ENCODE data around the gene CYREN. TPM values are rescaled to one million over a fixed set of nuclear protein-coding genes. Genes with fewer than 3 reads are reported as not detected.

CYREN gene
- total and polyA plus RNA-seq, 4 donors, result 22.4 to 50.2 (median 39.7) TPM

DNA sequence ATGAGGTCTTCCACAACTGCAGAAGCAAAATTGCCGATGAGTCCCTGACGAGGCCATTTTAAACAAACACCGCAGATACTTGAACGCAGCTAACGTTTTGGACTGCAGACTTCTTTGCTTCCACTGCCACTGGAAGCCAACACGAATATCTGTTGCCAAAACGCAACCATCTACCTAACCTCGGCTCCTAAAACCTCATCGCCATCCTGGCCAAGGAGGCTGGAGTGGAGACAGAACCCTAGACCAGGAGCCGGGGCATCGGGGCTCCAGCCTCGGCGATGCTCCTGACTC lies 40.3 kb upstream of the CYREN start:
- Histone ChIP-seq H3K27me3 (ENCODE audit: control insufficient read depth in 3 of 3, insufficient read depth in 3 of 3, low read length in 2 of 3) (no peaks in the 10 kb centered on the region), H3K27ac (ENCODE audit: low read depth in 1 of 2, low read length in 1 of 2) (peak overlapping the region; percentile 68 to 100), H3K4me3 (peak overlapping the region; percentile 89), H3K36me3 (ENCODE audit: control insufficient read depth in 4 of 4, insufficient read depth in 4 of 4, low read length in 4 of 4) (peaks cover 0 to 13% (median 5%) of the 10 kb centered on the region in 4 donors), H3K4me1 (ENCODE audit: control insufficient read depth in 5 of 5, insufficient read depth in 5 of 5, low read length in 5 of 5) (peaks cover 0 to 31% (median 22%) of the 10 kb centered on the region in 5 donors), H3K9ac (ENCODE audit: insufficient read depth in 1 of 2, low read length in 2 of 2) (peak overlapping the region; percentile 96 to 97), H3K9me3 (ENCODE audit: control insufficient read depth in 4 of 4, insufficient read depth in 3 of 4, low read length in 3 of 4) (no peaks in the 10 kb centered on the region)
- ATAC-seq (ENCODE audit: insufficient read depth, low FRiP score), result no peak
- whole genome bisulfite sequencing, 2 donors, result 0 to 1% methylated on average over 13 of the region's 13 CpGs
- DNase-seq, result peak in 2 of 3 donors; percentile 58 to 76
- TF ChIP-seq, protein P1, sequence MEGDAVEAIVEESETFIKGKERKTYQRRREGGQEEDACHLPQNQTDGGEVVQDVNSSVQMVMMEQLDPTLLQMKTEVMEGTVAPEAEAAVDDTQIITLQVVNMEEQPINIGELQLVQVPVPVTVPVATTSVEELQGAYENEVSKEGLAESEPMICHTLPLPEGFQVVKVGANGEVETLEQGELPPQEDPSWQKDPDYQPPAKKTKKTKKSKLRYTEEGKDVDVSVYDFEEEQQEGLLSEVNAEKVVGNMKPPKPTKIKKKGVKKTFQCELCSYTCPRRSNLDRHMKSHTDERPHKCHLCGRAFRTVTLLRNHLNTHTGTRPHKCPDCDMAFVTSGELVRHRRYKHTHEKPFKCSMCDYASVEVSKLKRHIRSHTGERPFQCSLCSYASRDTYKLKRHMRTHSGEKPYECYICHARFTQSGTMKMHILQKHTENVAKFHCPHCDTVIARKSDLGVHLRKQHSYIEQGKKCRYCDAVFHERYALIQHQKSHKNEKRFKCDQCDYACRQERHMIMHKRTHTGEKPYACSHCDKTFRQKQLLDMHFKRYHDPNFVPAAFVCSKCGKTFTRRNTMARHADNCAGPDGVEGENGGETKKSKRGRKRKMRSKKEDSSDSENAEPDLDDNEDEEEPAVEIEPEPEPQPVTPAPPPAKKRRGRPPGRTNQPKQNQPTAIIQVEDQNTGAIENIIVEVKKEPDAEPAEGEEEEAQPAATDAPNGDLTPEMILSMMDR (IDR thresholded peaks at IDR 0.05; ENCODE audit: control extremely low read depth, extremely low read depth), result no peak

DNA sequence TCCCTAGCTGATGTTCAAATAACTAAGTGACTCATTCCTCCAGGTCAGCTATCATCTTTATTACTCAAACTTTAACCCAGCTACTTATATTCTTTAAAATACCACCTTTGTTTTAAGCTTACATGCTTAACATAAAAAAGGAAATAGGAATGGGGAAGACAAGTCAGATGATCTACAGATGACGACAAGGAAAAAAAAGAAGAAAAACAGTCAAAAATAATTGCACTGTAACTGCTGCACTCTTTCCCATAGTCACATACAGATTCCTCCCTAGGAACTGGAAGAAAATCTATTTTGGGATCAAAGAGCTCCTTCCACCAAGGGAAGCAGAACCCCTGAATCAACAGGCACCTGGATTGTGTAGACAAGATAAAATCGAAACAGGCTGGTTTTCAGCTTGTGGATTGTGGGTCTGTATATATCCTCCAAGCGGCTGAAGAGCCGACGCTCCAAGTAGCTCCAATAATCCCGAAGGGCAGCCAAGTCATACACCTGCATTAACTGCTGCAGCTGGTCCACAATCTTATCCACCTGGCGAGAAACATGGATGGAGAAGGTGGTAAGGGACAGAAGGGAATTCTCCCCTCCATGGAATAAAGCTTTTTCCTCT lies 38.8 kb upstream of the CYREN start:
- Histone ChIP-seq H3K36me3 (ENCODE audit: control insufficient read depth in 4 of 4, insufficient read depth in 4 of 4, low read length in 4 of 4) (peaks cover 2 to 17% (median 8%) of the 10 kb centered on the region in 4 donors), H3K4me3 (no peak overlapping the region), H3K27me3 (ENCODE audit: control insufficient read depth in 3 of 3, insufficient read depth in 3 of 3, low read length in 2 of 3) (no peaks in the 10 kb centered on the region), H3K9ac (ENCODE audit: insufficient read depth in 1 of 2, low read length in 2 of 2) (peak overlapping the region in 1 of 2 donors; percentile 15), H3K4me1 (ENCODE audit: control insufficient read depth in 5 of 5, insufficient read depth in 5 of 5, low read length in 5 of 5) (peaks cover 0 to 40% (median 32%) of the 10 kb centered on the region in 5 donors), H3K9me3 (ENCODE audit: control insufficient read depth in 4 of 4, insufficient read depth in 3 of 4, low read length in 3 of 4) (no peaks in the 10 kb centered on the region), H3K27ac (ENCODE audit: low read depth in 1 of 2, low read length in 1 of 2) (peak overlapping the region in 1 of 2 donors; percentile 5)
- 77 to 81% methylated on average over 7 of the region's 7 CpGs for WGBS, 2 donors
- DNase-seq, result no peak
- TF ChIP-seq, protein P1 (IDR thresholded peaks at IDR 0.05; ENCODE audit: control extremely low read depth, extremely low read depth), result no peak
- ATAC-seq (ENCODE audit: insufficient read depth, low FRiP score), result no peak

DNA sequence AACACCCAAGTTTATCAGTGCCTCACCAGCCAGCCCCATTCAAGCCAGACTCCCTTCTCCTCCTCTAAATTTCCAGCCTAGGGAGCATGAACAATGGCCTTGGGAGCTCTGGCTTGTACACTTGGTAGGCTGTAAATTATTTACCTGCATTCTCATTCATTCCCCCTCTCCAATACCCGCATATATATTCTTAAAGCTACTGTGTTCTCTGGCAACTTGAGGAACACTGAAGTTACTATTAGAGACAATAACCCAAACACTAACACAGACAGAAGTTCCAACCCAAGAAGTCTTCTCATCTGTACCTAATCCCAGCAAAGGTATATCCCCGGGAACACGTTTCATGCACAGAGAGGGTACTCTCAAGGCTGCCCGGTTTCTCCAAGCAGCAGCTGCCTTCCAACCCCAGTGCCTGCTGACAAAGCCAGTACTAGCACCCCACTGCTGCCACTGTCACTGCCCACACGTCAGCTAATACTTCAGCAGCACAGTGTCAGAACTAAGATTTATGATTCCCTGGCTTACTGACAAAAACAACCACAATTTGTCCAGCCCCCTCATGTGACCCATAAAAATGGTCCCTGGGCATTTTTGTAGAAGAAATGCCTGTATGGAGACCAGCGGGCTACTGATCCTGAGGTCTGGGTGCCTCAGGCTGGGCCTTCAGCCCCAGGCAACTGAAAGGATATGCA lies 37.7 kb upstream of the CYREN start:
- H3K27me3 ChIP-seq (ENCODE audit: control insufficient read depth in 3 of 3, insufficient read depth in 3 of 3, low read length in 2 of 3), result no peaks in the 10 kb centered on the region
- peak overlapping the region in 1 of 2 donors; percentile 76 for H3K27ac ChIP-seq (ENCODE audit: low read depth in 1 of 2, low read length in 1 of 2)
- no peak for ATAC-seq (ENCODE audit: insufficient read depth, low FRiP score)
- H3K4me1 ChIP-seq (ENCODE audit: control insufficient read depth in 5 of 5, insufficient read depth in 5 of 5, low read length in 5 of 5), result peaks cover 0 to 49% (median 42%) of the 10 kb centered on the region in 5 donors
- H3K4me3 ChIP-seq, result no peak overlapping the region
- WGBS, 2 donors, result 62 to 72% methylated on average over 6 of the region's 6 CpGs
- H3K9ac ChIP-seq (ENCODE audit: insufficient read depth in 1 of 2, low read length in 2 of 2), result no peak overlapping the region
- peak in 1 of 3 donors; percentile 16 for DNase-seq
- H3K9me3 ChIP-seq (ENCODE audit: control insufficient read depth in 4 of 4, insufficient read depth in 3 of 4, low read length in 3 of 4), result no peaks in the 10 kb centered on the region
- TF ChIP-seq, protein P1 (IDR thresholded peaks at IDR 0.05; ENCODE audit: control extremely low read depth, extremely low read depth), result no peak
- peaks cover 2 to 20% (median 11%) of the 10 kb centered on the region in 4 donors for H3K36me3 ChIP-seq (ENCODE audit: control insufficient read depth in 4 of 4, insufficient read depth in 4 of 4, low read length in 4 of 4)

Measured in lung (tissue), 12 donors.